Muscle of back (tissue), 11 donors: ENCODE data around the gene ZNF618. TPM values are rescaled to one million over a fixed set of nuclear protein-coding genes. Genes with fewer than 3 reads are reported as not detected.

ENCODE experiments used
- DNase-seq, 3 donors: peaks; one replicate each; pipeline versions ENCODE4 v3.0.0 to v3.0.0-alpha.2; 2013
- polyA plus RNA-seq, 10 donors: library from polyadenylated mRNA; unstranded; fragments of 120-200 nt; gene quantifications; one replicate each; pipeline ENCODE4 v1.2.1, GENCODE V29; 2013; ENCODE audit not compliant: insufficient read length in 10 of 10

ZNF618 gene
- polyA plus RNA-seq, 10 donors = 11.8 to 22.7 (median 14.6) TPM

- DNase-seq = no peak
These were observed 58.2 kb downstream of the ZNF618 start for GRCh38 chr9:113934167-113934828.

- DNase-seq = no peak
These were observed 58.9 kb downstream of the ZNF618 start for GRCh38 chr9:113934829-113935676.

GRCh38 chr9:113935677-113936380 lies 59.7 kb downstream of the ZNF618 start:
- DNase-seq = no peak

- no peak for DNase-seq
These were observed 64.0 kb downstream of the ZNF618 start for GRCh38 chr9:113940077-113940476.

GRCh38 chr9:113941056-113941455 lies 64.9 kb downstream of the ZNF618 start:
- no peak for DNase-seq

GRCh38 chr9:113941526-113941925 lies 65.4 kb downstream of the ZNF618 start:
- no peak for DNase-seq

- DNase-seq = no peak
These were observed 67.3 kb downstream of the ZNF618 start for GRCh38 chr9:113943112-113944009.

GRCh38 chr9:113945784-113946183 lies 69.7 kb downstream of the ZNF618 start:
- DNase-seq = no peak

- DNase-seq = no peak
These were observed 70.5 kb downstream of the ZNF618 start for GRCh38 chr9:113946496-113947115.

- DNase-seq = no peak
These were observed 71.8 kb downstream of the ZNF618 start for GRCh38 chr9:113947941-113948340.

GRCh38 chr9:113948891-113949570 lies 72.9 kb downstream of the ZNF618 start:
- DNase-seq = no peak

- no peak for DNase-seq
These were observed 73.5 kb downstream of the ZNF618 start for GRCh38 chr9:113949571-113950078.

- DNase-seq = no peak
These were observed 74.3 kb downstream of the ZNF618 start for GRCh38 chr9:113950195-113951031.

GRCh38 chr9:113951032-113951372 lies 74.9 kb downstream of the ZNF618 start:
- no peak for DNase-seq

- DNase-seq = no peak
These were observed 76.6 kb downstream of the ZNF618 start for GRCh38 chr9:113952676-113953075.

GRCh38 chr9:113953531-113953930 lies 77.4 kb downstream of the ZNF618 start:
- DNase-seq = peak in 1 of 3 donors; percentile 45

GRCh38 chr9:113954591-113954990 lies 78.5 kb downstream of the ZNF618 start:
- DNase-seq = no peak

GRCh38 chr9:113955076-113955752 lies 79.1 kb downstream of the ZNF618 start:
- DNase-seq = peak; percentile 30 to 76 (median 70)

GRCh38 chr9:113956901-113957300 lies 80.8 kb downstream of the ZNF618 start:
- DNase-seq = no peak
